GM12875 (cell line): ENCODE results near the gene ZNF618.

Source experiments
- H3K4me3 ChIP-seq: one replicate; pipeline ENCODE4 v1.5.1; 2011; ENCODE audit warnings: low read depth, low read length, control low read depth
- CTCF ChIP-seq: IDR thresholded peaks from 2 replicates; pipeline ENCODE4 v1.5.1; 2011; ENCODE audit warnings: low read depth, mild to moderate bottlenecking, control low read depth, inconsistent platforms, low read length, moderate library complexity, borderline replicate concordance; ENCODE audit not compliant: insufficient read depth

The ZNF618 gene

GRCh38 chr9:113998525-113999255 is 122.6 kb downstream of the ZNF618 start:
- no peak for TF ChIP-seq CTCF

GRCh38 chr9:113999256-114000062 is 123.3 kb downstream of the ZNF618 start:
- TF ChIP-seq CTCF: no peak
- no peak overlapping the region for H3K4me3 ChIP-seq

More at GRCh38 chr9:113998525-113999255, 122.6 kb downstream of the ZNF618 start:
- no peak overlapping the region for H3K4me3 ChIP-seq

GRCh38 chr9:114000063-114000454 is 124.0 kb downstream of the ZNF618 start:
- no peak for TF ChIP-seq CTCF
- no peak overlapping the region for H3K4me3 ChIP-seq

- H3K4me3 ChIP-seq: no peak overlapping the region
- no peak for TF ChIP-seq CTCF
Observed at GRCh38 chr9:114000671-114001409, 124.7 kb downstream of the ZNF618 start.

GRCh38 chr9:114001410-114001685 is 125.2 kb downstream of the ZNF618 start:
- TF ChIP-seq CTCF: no peak
- H3K4me3 ChIP-seq: no peak overlapping the region

- no peak for TF ChIP-seq CTCF
Observed at GRCh38 chr9:114001794-114002261, 125.7 kb downstream of the ZNF618 start.

More at GRCh38 chr9:114001794-114002261, 125.7 kb downstream of the ZNF618 start:
- H3K4me3 ChIP-seq: no peak overlapping the region
